ENCODE measurements around the gene ATRNL1. TPM values are rescaled to one million over a fixed set of nuclear protein-coding genes. Genes with fewer than 3 reads are reported as not detected.

Gene ATRNL1
- polyA plus RNA-seq, 1 of the 3 experiments (the other 2 are of a cell fraction), result 0.67 TPM

- H3K9ac ChIP-seq, result no peak overlapping the region
- no peaks in the 10 kb centered on the region for H3K9me2 ChIP-seq
- no peaks in the 10 kb centered on the region for H3F3A ChIP-seq (replicated peaks; ENCODE audit: insufficient read depth)
- no peak overlapping the region for H3K4me2 ChIP-seq
- TF ChIP-seq EP300 (IDR thresholded peaks at IDR 0.05; ENCODE audit: borderline replicate concordance in 1 of 2, low read depth in 1 of 2, low read length in 1 of 2), result peak in 1 of 2 experiments; percentile 66; a peak in 2 of 4 replicates
- peak; percentile 58 for TF ChIP-seq GATA2 (CRISPR knock-in tag; IDR thresholded peaks at IDR 0.05)
- no peak for TF ChIP-seq TAF1 (IDR thresholded peaks at IDR 0.05; ENCODE audit: borderline replicate concordance, low read depth, low read length)
- no peak for TF ChIP-seq REST (IDR thresholded peaks at IDR 0.05; ENCODE audit: low read depth, low read length)
- peak; percentile 34 for TF ChIP-seq CHD2 (IDR thresholded peaks at IDR 0.05; ENCODE audit: low read length, partially characterized antibody)
- 0 out of 2 replicates have a peak, but pooled peaks have one; percentile 20 for TF ChIP-seq TEAD4 (IDR thresholded peaks at IDR 0.05; ENCODE audit: borderline replicate concordance, insufficient read depth)
- no peak for TF ChIP-seq EZH2phosphoT487 (IDR thresholded peaks at IDR 0.05; ENCODE audit: borderline replicate concordance, low read depth)
- no peak for TF ChIP-seq SMC3 (IDR thresholded peaks at IDR 0.05; ENCODE audit: low read depth, low read length)
- peak; percentile 86 for TF ChIP-seq RCOR1 (IDR thresholded peaks at IDR 0.05; ENCODE audit: low read length)
- no peaks in the 10 kb centered on the region for H3K9me3 ChIP-seq
- WGBS (ENCODE audit: low lambda C conversion rate), result 23% methylated on average over 1 of the region's 1 CpG
- H4K20me1 ChIP-seq (ENCODE audit: insufficient read depth), result no peaks in the 10 kb centered on the region
- POLR2A ChIA-PET, result no interaction called here
- no peak overlapping the region for H2AFZ ChIP-seq (ENCODE audit: low read depth)
- H3K27ac ChIP-seq (ENCODE audit: low read depth in 2 of 2, low read length in 1 of 2), result no peak overlapping the region
- H3K4me1 ChIP-seq (ENCODE audit: control insufficient read depth in 1 of 2, insufficient read depth in 2 of 2, low read depth in 1 of 2, low read length in 1 of 2), result peaks cover 0 to 3% of the 10 kb centered on the region in 2 experiments; a peak in 1 of 4 replicates
- H3K27me3 ChIP-seq (ENCODE audit: insufficient read depth), result no peaks in the 10 kb centered on the region
- CTCF ChIA-PET, result interaction anchor here (0.7 to 1.5 kb wide), 5 partner anchors 9 to 1020 kb away, joined by 3 to 6 read pairs (median 3); no protein-coding TSS in a partner anchor
- no peak overlapping the region for H3K4me3 ChIP-seq (ENCODE audit: low read depth in 2 of 2, low read length in 1 of 2)
- no peaks in the 10 kb centered on the region for H3K79me2 ChIP-seq (ENCODE audit: insufficient read depth)
- DNase-seq, result peak; percentile 43
- H3K36me3 ChIP-seq (replicated peaks in 1 of 2; ENCODE audit: control insufficient read depth in 1 of 2, insufficient read depth in 2 of 2, low read length in 1 of 2), result no peaks in the 10 kb centered on the region
Measured at GRCh38 chr10:115871855-115872254, 778.7 kb downstream of the ATRNL1 start.

GRCh38 chr10:115875172-115875571, 782.0 kb downstream of the ATRNL1 start:
- H3K4me1 ChIP-seq (ENCODE audit: control insufficient read depth in 1 of 2, insufficient read depth in 2 of 2, low read depth in 1 of 2, low read length in 1 of 2), result peaks cover 0 to 3% of the 10 kb centered on the region in 2 experiments; a peak in 2 of 4 replicates
- no peaks in the 10 kb centered on the region for H3K9me2 ChIP-seq
- CTCF ChIA-PET, result no interaction called here
- WGBS (ENCODE audit: low lambda C conversion rate), result 37% methylated on average over 2 of the region's 2 CpGs
- H3K79me2 ChIP-seq (ENCODE audit: insufficient read depth), result no peaks in the 10 kb centered on the region
- no peaks in the 10 kb centered on the region for H3K27me3 ChIP-seq (ENCODE audit: insufficient read depth)
- H3K4me3 ChIP-seq (ENCODE audit: low read depth in 2 of 2, low read length in 1 of 2), result no peak overlapping the region
- H3K9ac ChIP-seq, result no peak overlapping the region
- no peaks in the 10 kb centered on the region for H4K20me1 ChIP-seq (ENCODE audit: insufficient read depth)
- H3K27ac ChIP-seq (ENCODE audit: low read depth in 2 of 2, low read length in 1 of 2), result no peak overlapping the region
- H3K4me2 ChIP-seq, result no peak overlapping the region
- no peak overlapping the region for H2AFZ ChIP-seq (ENCODE audit: low read depth)
- POLR2A ChIA-PET, result no interaction called here
- H3F3A ChIP-seq (replicated peaks; ENCODE audit: insufficient read depth), result no peaks in the 10 kb centered on the region
- no peaks in the 10 kb centered on the region for H3K9me3 ChIP-seq
- no peaks in the 10 kb centered on the region for H3K36me3 ChIP-seq (replicated peaks in 1 of 2; ENCODE audit: control insufficient read depth in 1 of 2, insufficient read depth in 2 of 2, low read length in 1 of 2)
- DNase-seq, result no peak
- TF ChIP-seq RXRA (IDR thresholded peaks at IDR 0.05; ENCODE audit: borderline replicate concordance, low read depth) (no peak), TEAD4 (IDR thresholded peaks at IDR 0.05; ENCODE audit: borderline replicate concordance, insufficient read depth) (no peak), GATA2 (CRISPR knock-in tag; IDR thresholded peaks at IDR 0.05) (no peak), USF2 (IDR thresholded peaks at IDR 0.05; ENCODE audit: borderline replicate concordance, low read depth, low read length) (no peak), MEF2A (IDR thresholded peaks at IDR 0.05; ENCODE audit: borderline replicate concordance, low read depth) (no peak), FOSL2 (IDR thresholded peaks at IDR 0.05; ENCODE audit: borderline replicate concordance, low read depth) (no peak), NFIC (IDR thresholded peaks at IDR 0.05; ENCODE audit: borderline replicate concordance) (no peak), EP300 (IDR thresholded peaks at IDR 0.05; ENCODE audit: borderline replicate concordance in 1 of 2, low read depth in 1 of 2, low read length in 1 of 2) (no peak), REST (IDR thresholded peaks at IDR 0.05; ENCODE audit: low read depth, low read length) (no peak), RFX5 (IDR thresholded peaks at IDR 0.05; ENCODE audit: low read length) (no peak), POLR2AphosphoS5 (IDR thresholded peaks at IDR 0.05; ENCODE audit: low read depth, low read length) (no peak), GABPA (IDR thresholded peaks at IDR 0.05; ENCODE audit: low read depth) (no peak)
